Measurements from ENCODE around the gene SIX5.

DNA sequence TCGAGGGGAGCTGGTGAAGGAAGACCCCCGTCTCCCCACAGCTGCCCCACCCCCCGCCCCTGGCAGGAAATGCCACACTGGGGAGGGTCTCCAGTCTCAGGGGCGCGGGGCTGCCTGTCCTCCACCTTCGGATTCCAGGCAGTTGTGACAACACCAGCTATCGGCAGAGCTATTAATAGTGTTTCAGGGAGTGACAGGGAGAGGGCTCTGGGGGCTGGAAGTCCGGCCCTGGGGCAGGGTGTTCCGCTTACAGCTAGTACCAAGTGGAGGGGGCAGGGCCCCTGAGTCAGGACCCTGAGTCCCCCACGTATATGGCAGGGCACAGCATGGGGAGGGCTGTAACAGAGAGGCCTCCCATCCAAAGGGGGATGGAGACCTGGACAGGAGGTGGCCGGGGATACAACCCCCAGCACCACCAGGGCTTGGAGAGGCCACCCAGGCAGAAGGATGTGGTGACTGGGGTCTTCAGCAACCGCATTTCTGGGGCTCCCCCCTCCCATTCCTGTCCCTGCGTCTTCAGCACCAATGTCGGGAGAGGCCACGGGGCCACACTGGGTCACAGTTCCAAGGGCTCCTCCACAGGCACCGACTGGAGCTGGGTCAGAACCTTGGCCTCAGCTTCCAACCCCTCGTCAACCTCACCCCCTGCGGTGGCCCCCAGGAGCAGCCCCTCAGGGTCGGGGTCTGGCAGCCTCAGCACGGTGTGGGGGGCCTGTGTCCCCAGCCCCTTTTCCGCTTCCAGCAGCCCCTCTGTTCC, 3.9 kb downstream of the SIX5 start:
- TF ChIP-seq, protein P1, sequence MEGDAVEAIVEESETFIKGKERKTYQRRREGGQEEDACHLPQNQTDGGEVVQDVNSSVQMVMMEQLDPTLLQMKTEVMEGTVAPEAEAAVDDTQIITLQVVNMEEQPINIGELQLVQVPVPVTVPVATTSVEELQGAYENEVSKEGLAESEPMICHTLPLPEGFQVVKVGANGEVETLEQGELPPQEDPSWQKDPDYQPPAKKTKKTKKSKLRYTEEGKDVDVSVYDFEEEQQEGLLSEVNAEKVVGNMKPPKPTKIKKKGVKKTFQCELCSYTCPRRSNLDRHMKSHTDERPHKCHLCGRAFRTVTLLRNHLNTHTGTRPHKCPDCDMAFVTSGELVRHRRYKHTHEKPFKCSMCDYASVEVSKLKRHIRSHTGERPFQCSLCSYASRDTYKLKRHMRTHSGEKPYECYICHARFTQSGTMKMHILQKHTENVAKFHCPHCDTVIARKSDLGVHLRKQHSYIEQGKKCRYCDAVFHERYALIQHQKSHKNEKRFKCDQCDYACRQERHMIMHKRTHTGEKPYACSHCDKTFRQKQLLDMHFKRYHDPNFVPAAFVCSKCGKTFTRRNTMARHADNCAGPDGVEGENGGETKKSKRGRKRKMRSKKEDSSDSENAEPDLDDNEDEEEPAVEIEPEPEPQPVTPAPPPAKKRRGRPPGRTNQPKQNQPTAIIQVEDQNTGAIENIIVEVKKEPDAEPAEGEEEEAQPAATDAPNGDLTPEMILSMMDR (IDR thresholded peaks at IDR 0.05; ENCODE audit: low read depth, low read length, poor library complexity, severe bottlenecking) = no peak
- no peak for TF ChIP-seq EZH2phosphoT487 (IDR thresholded peaks at IDR 0.05; ENCODE audit: borderline replicate concordance, low read length)
